RCC 7860 (cell line): ENCODE measurements around the gene FSCN2.
A peak's percentile ranks its signal among the peaks of the same experiment; 100 is the strongest.

Experiments
- DNase-seq: peaks from one replicate; pipeline ENCODE4 v3.0.0-alpha.2; 2015; ENCODE audit warnings: low spot score
- FAIRE-seq: peaks from 2 replicates; lab custom pipeline; 2012; peaks lifted over from hg19 to GRCh38; lab: Jason Lieb, UNC

Gene FSCN2

GRCh38 chr17:81552244-81553017 is 24.3 kb downstream of the FSCN2 start, which contains the start of gene FAAP100:
FAAP100 (minus strand) TSS chr17:81552353; CDS start chr17:81552330, 23 bp downstream.
- FAIRE-seq (no peak), DNase-seq (peak; percentile 50)

- FAIRE-seq (no peak), DNase-seq (peak; percentile 56)
Measured at GRCh38 chr17:81553018-81553615, 24.9 kb downstream of the FSCN2 start.

DNA sequence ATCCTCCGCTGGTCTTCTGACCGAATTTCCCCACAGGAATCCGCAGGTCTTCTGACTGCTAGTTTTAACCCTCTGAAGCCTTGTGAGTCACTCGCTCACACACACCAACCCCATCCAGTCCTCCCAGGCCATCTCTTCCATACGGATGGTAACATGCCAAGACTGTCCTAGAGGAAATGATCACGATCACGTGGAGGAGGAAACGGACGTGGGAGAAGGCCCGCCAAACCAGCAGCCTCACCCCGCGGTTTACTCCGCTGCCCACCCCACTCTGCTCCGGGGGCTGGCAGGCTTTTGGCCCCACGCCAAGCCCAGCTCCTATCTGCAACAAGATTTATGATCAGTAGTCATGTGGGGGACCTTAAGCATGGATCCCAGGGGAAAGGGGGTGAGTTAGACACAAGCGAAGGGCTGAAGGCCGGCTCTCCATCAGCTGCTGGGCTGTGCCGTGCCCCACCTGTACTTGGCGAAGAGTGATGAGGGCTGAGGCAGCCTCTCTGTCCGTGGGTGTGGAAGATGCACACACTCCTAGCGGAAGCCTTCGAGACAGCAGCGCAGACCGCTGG is 25.5 kb downstream of the FSCN2 start:
- DNase-seq = peak; percentile 96
- FAIRE-seq = peak; percentile 81

- peak; percentile 78 for DNase-seq
- peak; percentile 55 for FAIRE-seq
Measured at GRCh38 chr17:81556175-81556691, 28.1 kb downstream of the FSCN2 start.

- no peak for DNase-seq
- no peak for FAIRE-seq
Measured at GRCh38 chr17:81556863-81557262, 28.7 kb downstream of the FSCN2 start.

- no peak for FAIRE-seq
Measured at GRCh38 chr17:81557276-81558114, 29.3 kb downstream of the FSCN2 start.

GRCh38 chr17:81558115-81558468 is 29.9 kb downstream of the FSCN2 start:
- DNase-seq = no peak
- FAIRE-seq = no peak

More at GRCh38 chr17:81557276-81558114, 29.3 kb downstream of the FSCN2 start:
- no peak for DNase-seq

GRCh38 chr17:81558941-81559806 is 31.0 kb downstream of the FSCN2 start:
- FAIRE-seq (no peak), DNase-seq (no peak)

DNA sequence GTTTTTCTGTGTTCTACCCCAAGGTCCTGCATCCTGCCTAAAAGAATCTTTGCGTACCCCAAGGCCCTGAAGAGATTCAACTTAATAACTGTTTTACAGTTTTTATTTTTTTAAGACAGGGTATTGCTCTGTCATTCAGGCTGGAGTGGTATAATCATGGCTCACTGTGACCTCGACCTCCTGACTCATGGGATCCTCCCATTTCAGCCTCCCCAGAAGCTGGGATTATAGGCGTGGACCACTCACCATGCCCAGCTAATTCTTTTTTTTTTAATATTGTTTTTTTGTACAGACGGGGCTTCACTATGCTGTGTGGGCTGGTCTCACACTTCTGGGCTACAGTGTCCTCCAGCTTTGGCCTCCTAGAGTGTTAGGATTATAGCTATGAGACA is 33.3 kb downstream of the FSCN2 start:
- FAIRE-seq = no peak
- DNase-seq = peak; percentile 16

- DNase-seq (no peak), FAIRE-seq (no peak)
Measured at GRCh38 chr17:81563861-81564586, 35.8 kb downstream of the FSCN2 start.

DNA sequence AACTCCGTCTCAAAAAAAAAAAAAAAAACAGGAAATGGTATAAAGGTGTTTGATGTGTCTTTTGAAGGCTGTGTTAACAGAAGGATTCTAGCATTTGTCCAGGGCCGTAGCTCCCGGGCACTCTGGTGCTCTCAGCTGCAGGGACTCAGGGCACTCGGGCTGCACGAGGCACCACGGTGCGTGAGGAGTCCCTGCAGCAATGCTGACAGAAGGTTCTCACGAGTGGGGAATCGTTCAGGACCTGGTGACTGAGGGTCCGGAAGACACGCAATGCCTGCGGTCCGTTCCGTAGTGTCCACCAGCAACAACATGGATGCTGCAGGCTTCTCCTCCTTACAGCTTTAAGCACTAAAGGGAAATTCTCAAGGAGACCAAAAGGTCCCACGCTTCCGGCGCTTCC is 36.6 kb downstream of the FSCN2 start:
- DNase-seq (no peak), FAIRE-seq (no peak)

DNA sequence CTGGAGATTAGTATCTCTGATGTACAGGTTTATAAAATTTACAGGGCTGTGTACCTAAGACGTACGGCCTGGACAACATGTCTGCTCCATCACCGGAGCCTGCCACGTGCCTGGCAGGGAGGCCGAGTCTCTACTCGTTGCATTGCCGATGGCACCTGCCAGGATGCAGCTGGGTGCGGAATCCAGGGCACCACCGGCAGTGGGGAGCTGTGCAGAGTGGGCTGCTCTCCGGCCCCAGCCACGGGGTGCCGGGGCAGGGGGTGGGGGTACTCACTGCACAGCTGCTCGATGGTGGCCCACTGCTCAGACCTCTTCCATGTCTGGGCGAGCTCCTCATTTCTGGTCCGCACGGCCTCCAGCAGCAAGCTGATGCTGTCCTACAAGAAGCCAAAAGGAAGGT is 37.1 kb downstream of the FSCN2 start:
- FAIRE-seq = no peak

GRCh38 chr17:81566461-81567126 is 38.4 kb downstream of the FSCN2 start:
- DNase-seq (peak; percentile 89), FAIRE-seq (peak; percentile 91)

More for the DNA sequence above, 37.1 kb downstream of the FSCN2 start:
- no peak for DNase-seq

DNA sequence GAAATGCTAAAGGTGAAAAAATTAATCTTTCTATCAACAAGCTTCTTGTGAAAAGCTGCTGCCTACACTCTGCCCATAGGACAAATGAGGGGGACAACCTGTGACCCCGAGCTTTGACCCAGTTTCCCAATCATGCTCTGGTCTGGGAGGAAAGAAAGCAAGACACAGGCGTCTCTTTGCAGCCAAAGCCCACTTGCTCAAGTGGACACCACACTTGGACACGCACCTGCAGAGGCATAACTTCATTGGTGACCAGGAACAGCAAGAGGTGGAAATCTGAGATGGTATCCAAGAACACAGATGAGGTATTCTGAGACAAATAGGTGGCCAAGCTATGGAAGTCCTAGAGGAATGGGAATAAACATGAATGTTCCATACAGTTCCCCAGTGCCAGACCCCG is 39.0 kb downstream of the FSCN2 start:
- DNase-seq = no peak

GRCh38 chr17:81568416-81568815 is 40.2 kb downstream of the FSCN2 start:
- no peak for DNase-seq
- FAIRE-seq = no peak

More for the DNA sequence above, 39.0 kb downstream of the FSCN2 start:
- no peak for FAIRE-seq

- DNase-seq (no peak), FAIRE-seq (no peak)
Measured at GRCh38 chr17:81569986-81570514, 41.9 kb downstream of the FSCN2 start.

DNA sequence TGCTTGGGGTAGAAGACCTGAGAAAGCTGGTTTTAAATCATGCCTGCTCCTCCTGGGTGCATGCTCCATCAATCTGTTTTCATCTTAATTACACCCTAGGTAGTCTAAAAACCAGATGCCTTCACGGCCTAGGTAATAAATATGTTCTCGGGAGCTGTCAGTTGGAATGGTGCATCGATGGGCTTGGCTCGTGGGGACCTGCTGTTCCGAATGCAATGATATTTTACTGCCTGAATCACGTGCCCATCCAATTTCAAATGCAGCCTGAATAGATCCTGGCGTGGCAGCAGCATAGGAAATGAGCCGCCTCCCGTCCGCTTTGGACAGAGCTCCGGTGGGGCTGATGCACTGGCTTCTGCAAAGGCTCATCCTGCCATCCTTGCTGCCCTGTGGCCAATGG is 42.8 kb downstream of the FSCN2 start:
- no peak for DNase-seq
- no peak for FAIRE-seq

GRCh38 chr17:81572563-81573168 is 44.5 kb downstream of the FSCN2 start:
- FAIRE-seq (no peak), DNase-seq (no peak)
